ENCODE data around the gene VSTM2B.

Gene VSTM2B

DNA sequence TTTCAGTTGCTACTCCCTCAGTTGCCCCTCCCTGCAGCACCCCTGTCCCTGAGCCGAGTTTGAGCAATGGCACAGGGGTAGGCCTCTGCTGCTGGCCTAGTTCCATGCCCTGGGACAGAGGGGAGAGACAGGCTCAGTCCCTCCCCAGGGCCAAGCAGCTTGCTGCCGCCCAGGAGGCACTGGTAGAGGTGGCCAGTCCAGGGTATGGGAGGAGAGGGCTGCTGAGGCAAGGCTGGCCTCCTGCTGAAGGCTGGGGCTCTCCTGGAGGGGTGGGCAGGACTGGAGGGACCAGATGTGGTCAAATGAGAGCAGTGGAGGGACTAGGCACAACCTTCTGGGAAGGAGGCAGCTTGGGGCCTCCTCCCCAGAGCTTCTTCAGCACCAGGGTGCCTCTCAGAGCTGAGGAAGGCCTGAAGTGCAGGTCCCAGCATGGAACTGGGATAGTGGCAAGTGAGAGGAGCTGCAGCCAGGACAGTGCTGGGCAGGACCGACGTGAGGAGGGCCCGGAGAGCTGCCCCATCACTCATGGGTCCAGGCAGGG is 29.8 kb upstream of the VSTM2B start:
- DNase-seq (ENCODE audit: low read depth): no peak

DNA sequence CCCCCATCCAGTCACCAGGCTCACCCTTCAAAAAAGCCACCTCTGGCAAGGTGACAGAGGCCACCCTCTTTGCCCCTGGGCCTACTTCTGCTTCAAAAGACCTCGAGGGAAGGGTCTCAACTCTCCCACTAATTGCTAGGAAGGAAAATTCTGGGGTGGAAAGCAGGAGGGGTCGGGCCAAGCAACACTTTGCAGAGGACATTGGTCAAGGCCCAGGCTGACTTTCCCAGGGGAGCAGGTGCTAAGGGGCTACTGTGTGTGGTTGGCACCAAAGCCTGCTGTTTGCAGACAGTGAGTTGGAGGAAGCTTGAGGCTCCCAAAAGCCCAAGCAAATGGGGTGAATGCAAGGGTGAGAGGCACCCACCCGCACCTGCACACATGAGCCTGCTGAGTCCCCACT is 28.6 kb upstream of the VSTM2B start:
- no peak for DNase-seq (ENCODE audit: low read depth)

DNA sequence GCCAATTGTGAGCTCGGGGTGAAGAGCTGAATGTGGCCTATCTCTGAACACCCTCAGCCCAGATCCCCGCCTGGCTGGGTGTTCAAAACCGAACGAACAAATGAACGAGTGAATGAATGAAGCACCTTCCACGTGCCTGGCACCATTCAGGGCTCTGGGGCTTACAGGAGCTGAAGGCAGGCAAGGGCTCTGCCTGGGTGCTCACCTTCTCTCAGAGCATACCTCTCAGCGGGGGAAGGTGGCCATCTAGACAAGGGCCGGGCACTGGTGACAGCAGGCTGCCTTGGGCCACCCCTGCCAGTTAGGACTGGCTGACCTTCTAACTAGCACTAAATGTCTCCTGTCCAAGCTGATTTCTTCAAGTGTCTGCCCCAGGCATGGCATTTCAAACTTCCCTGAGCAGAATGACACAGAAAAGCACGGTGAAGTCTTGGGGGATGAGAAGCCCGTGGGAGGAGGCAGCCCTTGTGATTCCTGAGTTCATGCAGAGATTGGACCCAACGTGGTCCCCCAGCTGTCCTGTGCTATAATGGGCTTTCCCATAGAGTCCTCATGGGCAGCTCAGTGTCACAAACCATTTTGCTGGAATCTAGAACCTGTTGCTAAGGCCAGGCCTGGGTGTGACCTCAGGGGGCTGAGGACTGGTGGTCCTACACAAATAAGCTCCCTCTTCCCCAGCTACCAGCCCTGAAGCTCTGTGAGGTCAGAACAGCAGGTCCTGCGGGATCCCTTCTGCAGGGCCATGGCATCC is 27.9 kb upstream of the VSTM2B start:
- DNase-seq (ENCODE audit: low read depth): no peak

DNA sequence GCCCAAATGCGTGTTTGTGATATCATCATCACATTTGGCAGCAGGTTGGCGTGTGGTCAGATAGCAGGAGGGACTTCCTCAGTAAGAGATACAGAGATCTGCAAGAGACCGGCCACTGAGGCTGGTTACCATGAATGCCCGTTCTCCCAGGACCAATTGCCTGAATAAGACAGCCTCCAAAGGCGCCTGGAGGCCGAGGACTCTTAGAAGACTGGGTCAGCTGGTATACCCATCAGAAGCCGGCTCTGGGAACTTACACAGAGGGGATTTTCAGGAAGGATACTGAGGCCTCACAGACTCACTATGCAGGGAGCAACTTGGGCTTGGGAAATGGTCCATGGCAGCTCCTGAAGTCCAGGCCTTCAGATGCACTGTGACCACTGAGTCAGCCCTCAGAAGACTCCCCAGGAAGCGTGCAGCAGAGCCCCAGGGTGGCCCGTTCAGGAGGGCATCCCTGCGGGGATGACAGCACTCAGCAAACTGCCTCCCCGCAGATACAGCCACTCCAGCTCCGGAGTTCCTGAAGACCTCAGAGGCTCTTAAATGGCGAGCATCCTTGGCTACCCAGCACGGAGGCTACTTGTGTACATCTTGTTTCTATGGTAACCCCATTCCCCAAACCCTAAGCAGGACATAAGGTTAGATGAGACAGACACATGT is 26.4 kb upstream of the VSTM2B start:
- DNase-seq (ENCODE audit: low read depth): no peak

DNA sequence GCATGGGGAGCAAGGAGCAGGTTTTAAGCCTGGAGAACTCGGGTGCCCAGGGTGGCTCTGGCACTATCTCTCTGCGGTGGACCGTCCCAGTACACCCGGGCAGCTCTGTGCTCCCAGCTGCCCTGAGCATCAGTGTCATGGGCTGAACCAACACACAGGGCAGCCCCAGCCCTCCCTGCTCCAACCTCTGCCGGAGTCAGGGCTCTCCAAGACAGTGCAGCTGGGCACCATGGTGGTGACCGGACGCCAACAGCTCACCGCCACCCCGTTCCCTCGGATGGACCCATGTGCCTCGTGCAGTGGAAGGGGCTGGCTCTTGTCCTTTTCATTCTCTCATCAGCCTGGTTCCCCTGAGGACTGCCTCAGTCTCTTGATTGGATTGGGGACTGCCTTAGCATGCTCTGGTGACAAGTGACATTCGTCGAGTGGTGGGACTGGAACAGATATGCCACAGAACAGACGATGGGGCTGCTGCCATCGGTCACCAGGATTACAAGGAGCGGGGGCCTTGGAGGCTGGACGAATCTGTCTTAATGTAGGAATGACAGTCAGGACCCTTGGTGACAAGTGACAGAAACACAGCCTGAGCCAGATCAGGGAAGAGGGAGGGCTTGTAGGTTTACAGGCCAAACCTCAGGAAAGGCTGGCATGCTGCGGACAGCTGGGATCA is 25.7 kb upstream of the VSTM2B start:
- no peak for DNase-seq (ENCODE audit: low read depth)

DNA sequence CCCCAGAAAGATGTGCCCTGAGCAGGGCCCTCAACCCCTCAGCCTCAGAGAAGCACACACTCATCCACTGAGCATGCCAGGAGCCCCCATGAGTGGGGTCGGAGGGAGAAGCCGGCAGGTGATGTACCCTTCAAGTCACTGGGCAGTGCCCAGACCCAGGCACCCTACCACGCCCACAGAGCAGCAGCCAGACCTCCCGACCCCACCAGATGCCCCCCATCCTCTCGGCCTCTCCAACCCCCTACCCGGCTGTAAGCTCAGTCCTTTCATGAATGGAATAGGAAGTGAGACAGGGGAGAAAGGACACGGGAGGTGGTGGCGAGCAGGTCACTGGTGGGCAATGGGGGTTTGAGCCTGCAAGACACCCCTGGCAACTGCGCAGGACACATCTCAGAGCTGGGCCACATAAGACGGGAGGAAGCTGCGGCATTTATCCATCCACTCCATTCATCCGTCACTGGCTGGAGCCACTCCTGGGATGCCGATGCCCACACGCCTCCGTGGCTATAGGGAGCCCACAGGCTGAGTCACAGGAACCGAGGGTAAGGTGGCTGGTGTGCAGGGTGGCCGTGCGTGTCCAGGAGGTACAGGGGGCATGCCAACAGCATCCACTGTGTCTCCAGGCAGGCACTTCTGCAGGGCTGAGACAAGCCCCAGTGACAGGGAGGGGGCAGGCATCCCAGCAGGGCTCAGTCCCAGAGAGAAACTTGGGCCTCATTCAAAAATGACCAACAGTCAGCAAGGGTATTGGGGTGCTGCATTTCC is 23.8 kb upstream of the VSTM2B start:
- no peak for DNase-seq (ENCODE audit: low read depth)

DNA sequence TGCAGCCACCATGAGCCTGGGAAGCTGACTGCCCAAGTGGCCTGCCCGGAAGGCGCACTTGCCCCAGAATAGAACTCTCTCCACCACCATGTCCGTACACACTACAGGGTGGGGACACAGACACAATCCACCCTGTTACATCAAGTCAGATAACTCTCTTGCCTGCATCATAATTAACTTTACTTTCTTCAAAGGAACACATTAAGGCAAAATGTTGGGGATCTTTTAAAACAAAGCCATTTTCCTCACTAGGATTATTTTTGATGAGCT is 23.3 kb upstream of the VSTM2B start:
- DNase-seq (ENCODE audit: low read depth): no peak

DNA sequence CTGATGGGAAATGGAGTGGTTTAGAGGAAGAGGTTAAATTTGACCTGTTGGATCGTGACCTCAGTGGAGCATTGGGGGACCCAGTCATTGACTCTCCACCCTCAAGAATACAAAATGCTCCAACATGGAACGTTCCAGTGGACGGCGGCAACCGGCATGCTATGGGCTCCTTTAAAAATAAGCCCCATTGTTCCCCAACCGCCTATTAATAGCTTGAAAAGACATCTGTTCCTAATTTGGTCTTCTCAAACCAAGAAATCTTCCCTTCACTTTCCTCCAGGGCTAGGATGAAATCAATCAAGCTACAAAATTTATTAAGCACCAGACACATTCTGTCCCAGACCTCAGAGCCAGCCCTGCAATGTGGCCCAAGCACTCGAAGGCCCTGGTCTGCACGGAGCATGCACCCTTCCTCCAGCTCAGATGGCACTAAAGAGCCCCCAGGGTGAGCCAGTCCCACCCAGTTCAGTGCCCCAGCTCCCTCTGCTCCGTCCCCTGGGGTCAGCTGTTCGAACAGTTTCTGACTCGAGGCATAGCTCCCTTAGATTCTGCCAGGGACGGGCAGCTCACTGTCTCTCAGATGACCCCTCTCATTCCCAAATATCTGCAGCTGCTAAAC is 22.5 kb upstream of the VSTM2B start:
- no peak for DNase-seq (ENCODE audit: low read depth)

DNA sequence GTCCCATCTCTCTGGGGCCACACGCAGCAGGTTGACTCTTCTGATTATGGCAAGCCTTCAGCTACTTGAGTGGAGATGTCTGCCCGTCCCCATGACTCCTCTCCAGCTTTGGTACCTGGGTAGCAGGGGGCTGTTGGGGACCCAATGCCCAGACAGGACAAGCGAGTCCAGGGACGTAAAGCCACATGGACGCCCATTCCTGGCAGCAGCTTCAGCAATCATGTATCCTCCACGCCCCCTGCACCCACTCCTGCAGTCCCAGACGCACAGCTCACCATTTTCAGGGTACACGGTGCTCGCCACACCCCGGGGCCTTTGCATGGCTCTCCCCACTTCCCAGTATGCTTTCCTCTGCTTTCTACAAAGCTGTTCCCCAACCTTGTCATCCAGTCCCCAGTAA is 22.0 kb upstream of the VSTM2B start:
- no peak for DNase-seq (ENCODE audit: low read depth)

DNA sequence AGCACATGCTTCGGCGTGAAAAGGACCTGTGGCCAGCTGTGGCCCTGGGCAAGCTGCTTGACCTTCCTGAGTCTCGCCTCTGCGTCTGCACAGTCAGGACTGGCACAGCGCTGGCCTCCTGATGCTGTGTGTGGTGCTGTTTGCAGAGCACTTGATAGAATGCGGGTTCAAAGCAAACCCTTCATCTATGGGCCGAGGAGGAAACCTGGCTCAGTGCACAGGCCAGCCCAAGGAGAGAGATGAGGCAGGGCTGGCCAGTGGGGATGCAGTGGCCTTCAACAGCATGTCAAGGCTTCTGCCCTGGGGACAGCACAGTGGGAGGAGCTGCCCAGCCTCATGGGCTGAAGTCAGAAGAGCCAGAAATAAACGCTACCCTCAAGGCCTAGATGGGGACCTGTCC is 21.3 kb upstream of the VSTM2B start:
- DNase-seq (ENCODE audit: low read depth): no peak

DNA sequence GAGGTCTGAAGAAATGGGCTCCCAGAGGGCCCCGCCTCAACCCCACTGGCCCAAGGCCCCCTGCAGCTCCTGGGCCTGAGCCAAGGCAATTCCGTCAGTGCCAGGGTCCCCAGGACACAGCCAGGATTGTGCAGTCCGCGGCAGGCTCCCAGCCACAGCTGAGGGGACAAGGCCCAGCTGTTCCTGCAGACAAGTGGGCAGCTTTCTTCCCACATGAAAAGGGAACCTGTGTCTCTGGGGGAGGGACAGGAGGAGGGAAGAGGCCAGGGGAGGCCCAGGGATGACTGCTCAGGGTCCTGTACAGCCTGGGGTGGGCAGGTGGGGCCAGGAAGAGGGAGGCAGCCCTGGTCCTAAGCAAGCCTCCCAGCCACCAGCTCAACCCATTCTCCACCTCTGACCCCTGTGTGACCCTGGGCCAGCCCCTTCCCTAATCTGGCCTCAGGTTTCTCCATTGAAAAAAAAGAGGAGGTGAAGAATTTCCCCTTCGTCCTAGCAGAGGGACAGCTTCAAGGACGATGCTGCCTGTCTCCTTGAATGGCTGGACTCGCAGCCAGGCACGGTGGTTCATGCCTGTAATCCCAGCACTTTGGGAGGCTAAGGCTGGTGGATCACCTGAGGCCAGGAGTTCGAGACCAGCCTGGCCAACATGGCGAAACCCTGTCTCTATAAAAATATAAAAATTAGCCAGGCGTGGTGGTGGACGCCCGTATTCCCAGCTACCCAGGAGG is 20.5 kb upstream of the VSTM2B start:
- no peak for DNase-seq (ENCODE audit: low read depth)

DNA sequence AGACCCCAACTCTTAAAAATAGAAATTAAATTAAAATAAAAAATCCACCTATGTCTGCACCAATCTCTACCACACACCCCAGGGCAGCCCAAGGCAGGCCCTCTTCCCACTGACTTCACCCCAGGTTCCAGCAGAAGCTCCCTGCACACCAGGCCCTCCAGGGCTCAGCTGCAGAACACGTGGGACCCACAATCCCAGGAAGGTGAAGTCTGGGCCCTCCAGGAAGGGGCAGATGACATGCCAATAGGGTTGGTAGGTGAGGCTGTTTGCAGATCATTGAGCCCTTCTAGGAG is 19.2 kb upstream of the VSTM2B start:
- no peak for DNase-seq (ENCODE audit: low read depth)

DNA sequence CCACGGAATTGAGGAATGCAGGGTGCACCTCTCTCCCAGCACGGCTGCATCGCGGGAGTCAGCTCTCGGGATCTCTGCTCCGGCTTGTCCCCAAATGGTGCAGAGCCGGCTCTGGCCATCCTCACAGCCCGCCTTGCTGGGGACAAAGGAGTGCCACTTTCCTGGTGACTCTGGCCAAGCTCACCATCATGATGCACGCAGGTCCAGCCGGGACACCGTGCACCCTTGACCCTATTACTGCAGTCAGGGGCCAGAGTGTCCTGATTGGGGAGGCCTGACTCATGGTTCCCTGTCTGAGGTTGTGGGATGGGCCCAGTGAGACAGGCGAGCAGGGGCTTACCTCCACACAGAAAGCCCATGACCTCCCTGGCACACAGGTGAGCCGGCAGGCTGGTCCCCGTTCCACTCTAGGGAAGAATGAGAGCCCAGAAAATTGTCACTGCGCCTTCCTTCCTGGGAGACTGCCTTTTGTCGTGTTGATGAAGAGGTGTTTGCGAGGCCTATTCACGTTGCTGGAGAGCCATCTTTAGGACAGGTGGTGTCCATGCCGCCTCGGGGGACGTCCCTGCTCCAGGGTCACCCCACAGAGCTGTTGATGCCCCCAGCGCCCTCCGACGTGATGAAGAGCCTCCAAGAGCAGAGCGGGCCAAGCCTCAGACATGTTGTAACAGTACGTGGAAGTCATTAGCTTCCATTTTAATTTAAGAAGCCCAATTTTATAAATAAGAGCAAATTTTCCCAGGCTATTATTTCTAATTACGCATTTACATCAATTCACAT is 18.5 kb upstream of the VSTM2B start:
- DNase-seq (ENCODE audit: low read depth): no peak

DNA sequence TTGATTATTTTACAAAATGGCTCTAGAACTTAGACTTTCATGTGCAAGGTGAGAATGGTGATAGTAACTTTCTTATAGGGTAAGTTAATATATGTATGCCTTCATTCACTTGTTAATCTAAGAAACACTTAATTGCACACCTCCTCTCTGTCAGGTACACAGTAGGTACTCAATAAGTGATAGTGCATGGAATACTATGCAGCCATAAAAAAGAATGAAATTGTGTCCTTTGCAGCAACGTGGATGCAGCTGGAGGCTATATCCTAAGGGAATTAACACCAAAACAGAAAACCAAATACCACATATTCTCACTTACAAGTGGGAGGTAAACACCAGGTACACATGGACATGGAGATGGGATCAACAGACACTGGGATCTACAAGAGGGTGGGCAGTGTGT is 17.6 kb upstream of the VSTM2B start:
- DNase-seq (ENCODE audit: low read depth): no peak

DNA sequence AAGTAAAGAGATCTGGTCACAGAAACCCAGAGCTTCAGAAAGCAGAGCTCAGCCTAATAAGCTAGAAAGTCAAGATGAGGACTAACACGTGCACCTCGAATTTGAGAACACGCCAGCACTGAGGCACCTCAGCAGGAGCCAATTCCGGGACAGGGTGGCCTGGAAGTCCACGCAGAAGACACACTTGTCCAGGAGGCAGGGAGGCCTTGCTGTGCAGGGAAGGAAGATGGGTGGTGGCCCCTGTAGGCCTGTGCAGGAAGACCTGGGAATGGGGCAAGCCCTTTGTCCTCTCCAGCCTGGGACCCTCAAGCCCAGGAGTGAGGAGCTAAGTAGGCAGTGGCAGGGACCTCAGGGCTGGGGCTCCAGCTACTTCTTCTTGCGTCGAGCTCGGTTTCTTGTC is 16.3 kb upstream of the VSTM2B start:
- DNase-seq (ENCODE audit: low read depth): no peak

DNA sequence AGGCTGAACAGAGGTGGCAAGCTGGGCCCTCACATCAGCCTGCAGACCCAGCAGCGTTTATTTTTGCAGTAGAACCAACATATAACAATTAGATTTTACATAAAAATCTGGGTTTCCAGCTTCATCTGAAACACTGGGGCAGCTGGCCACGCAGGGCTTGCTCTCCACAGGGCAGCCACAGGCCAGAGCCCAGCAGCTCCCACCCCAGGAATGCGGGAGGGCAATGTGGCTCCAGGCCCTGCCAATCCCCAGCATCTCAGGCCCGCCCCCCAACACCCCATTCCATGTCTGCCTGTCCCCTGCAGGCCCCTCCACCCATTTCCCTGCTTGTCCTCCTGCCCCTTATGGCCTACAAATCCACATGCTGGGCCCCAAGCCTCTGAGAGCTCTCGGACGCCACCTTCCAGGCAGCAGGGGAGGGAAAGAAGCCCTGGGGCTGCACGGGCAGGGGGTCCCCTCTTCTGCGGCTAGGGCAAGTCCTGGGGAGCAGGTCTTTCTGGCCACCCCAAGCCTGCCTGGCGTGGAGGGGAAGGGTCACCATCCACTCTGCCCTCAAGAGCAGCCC is 15.0 kb upstream of the VSTM2B start:
- no peak for DNase-seq (ENCODE audit: low read depth)

DNA sequence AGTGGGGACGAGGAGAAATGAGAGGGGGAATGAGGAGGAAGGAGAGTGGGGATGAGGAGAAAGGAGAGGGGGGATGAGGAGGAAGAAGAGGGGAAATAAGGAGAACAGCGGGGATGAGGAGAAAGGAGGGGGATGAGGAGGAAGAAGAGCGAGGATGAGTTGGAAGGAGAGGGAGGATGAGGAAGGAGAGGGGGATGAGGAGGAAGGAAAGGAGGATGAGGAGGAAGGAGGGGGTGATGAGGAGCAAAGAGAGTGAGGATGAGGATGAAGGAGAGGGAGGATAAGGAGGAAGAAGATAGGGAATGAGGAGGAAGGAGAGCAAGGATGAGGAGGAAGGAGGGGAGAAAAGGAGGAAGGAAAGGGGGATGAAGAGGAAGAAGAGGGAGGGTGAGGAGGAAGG is 14.0 kb upstream of the VSTM2B start:
- DNase-seq (ENCODE audit: low read depth): no peak

DNA sequence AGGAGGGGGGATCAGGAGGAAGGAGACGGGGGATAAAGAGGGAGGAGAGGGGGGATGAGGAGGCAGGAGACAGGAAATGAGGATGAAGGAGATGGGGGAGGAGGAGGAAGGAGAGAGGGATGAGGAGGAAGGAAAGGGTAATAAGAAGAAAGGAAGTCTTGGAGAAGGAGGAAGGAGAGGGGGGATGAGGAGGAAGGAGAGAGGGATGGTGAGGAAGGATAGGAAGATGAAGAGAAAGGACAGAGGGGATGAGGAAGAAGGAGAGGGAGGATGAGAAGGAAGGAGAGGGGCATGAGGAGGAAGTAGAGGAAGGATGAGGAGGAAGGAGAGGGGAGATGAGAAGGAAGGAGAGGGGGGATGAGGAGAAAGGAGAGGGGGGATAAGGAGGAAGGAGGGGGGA is 13.0 kb upstream of the VSTM2B start:
- no peak for DNase-seq (ENCODE audit: low read depth)

DNA sequence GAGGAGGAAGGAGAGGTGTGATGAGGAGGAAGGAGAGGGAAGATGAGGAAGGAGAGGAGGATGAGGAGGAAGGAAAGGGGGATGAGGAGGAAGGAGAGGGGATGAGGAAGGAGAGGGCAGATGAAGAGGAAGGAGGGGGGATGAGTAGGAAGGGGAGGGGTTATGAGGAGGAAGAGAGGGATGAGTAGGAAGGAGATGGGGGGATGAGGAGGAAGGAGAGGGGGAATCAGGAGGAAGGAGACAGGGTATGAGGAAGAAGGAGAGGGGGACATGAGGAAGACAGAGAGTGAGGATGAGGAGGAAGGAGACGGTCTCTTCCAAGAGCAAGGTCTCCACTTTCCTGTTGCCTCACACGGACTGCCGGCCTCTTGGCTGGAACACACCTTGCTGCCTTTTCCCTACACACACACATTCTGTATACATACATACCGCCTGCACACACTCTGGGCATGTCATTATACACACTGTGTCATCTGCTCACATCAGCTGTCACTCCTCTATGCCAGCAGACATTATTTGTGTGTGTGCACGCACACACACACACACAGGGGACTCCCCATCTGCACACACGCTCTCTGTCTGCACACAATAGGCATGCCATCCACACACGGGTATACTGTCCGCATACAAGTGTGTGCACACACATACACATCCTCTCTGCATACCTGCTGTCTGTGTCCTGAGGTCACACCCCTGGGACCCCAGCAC is 11.1 kb upstream of the VSTM2B start:
- DNase-seq (ENCODE audit: low read depth): no peak

DNA sequence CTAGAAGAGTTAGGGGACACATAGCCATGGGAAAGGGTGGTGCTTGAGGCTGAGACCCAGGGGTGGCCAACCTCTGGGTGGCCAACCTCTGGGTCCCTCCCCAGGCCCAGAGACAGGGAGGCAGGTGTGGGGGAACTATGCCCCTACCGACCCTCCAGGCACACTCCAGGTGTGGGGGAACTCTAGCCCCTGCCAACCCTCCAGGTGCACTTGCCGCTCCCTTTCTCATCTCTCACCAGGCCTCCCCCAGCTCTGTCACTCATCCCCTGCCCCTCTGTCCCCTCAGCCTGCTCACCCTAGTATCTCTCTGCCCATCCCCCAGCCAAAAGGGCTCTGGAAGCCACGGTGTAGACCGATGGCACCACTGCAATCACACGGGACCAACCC is 10.6 kb upstream of the VSTM2B start:
- no peak for DNase-seq (ENCODE audit: low read depth)

All from activated gamma-delta T cell treated with anti-CD3 and anti-CD28 coated beads, Interleukin-2, amount 50 U/mL, for 16 hours (primary cell).